GM18499 (cell line): Measurements from ENCODE around the gene CYP26B1.

Experiments
- ATAC-seq: cut with Tn5 transposase; IDR thresholded peaks from one replicate; pipeline ENCODE4 v1.9.1; 2021; ENCODE audit warnings: moderate number of reproducible peaks; ENCODE audit not compliant: insufficient read depth, unreplicated experiment

The CYP26B1 gene

GRCh38 chr2:72147303-72147971 is at the start of gene CYP26B1:
TSS of gene CYP26B1 (minus strand) at chr2:72147862. CDS start at chr2:72147834, 28 bp downstream.
- no peak for ATAC-seq

GRCh38 chr2:72193723-72194122 is 46.1 kb upstream of the CYP26B1 start:
- ATAC-seq = no peak

GRCh38 chr2:72191441-72191840 is 43.8 kb upstream of the CYP26B1 start:
- ATAC-seq = no peak

DNA sequence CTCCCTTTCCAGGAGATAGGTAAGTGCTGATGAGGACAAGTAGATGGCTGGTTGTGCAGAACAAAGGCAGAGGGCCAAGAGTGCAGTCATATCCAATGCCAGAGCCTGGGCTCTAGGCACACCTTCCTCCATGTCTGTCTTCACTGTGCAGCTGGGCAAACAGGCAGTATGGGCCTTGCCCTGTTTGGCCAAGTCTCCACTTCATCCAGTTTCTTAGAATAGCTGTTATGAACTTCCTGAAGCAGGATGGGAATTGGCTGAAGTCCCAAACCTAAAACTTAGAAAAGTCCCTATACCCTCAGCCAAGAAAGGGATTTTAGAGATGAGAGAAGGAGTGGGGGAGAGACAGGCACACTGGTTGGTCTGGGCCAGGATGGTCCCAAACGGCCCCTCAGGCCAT is 37.5 kb upstream of the CYP26B1 start:
- no peak for ATAC-seq

- no peak for ATAC-seq
Measured at GRCh38 chr2:72183466-72183865, 35.8 kb upstream of the CYP26B1 start.

DNA sequence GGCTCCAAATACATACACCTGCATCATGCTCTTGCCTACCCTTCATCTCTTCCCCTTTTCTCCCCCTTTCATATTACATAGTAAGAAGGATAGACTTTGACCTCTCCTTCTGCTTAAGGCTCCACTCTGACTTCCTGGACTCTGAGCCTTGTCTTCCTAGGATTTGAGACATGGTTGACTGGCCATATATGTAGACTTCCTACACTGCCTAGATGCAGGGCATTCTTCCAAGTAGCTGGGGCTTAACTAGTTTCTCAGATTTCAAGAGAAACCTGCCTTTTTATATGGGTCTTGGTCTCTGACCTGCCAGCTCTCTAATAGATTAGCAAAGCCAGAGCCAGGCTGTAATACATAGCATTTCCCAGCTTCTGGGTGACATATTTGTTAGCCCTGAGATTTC is 35.4 kb upstream of the CYP26B1 start:
- no peak for ATAC-seq

- ATAC-seq = no peak
Measured at GRCh38 chr2:72182547-72182946, 34.9 kb upstream of the CYP26B1 start.

GRCh38 chr2:72181616-72182015 is 34.0 kb upstream of the CYP26B1 start:
- ATAC-seq = no peak

- ATAC-seq = no peak
Measured at GRCh38 chr2:72180351-72180750, 32.7 kb upstream of the CYP26B1 start.

DNA sequence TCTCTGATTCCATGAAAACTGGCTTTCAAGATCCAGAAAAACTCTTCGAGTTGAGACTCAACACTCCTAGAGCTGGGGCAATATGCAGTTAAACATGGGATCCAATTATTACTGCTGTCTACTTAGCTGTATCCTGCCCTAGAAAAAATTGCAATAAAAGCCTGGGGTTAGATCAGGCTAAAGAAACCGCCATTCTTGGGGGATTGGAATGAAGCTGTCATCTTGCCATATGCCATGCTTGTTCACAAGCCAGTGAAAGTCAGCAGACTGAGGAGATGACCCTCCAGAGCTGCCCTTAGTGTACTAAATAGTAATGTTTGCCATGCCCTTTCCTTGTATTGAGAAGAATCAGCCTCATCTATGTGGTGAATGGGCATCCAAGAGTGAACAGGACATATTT is 30.9 kb upstream of the CYP26B1 start:
- ATAC-seq = no peak

GRCh38 chr2:72176281-72176680 is 28.6 kb upstream of the CYP26B1 start:
- ATAC-seq = no peak

- no peak for ATAC-seq
Measured at GRCh38 chr2:72175636-72176035, 28.0 kb upstream of the CYP26B1 start.

GRCh38 chr2:72173640-72174321 is 26.1 kb upstream of the CYP26B1 start:
- no peak for ATAC-seq

DNA sequence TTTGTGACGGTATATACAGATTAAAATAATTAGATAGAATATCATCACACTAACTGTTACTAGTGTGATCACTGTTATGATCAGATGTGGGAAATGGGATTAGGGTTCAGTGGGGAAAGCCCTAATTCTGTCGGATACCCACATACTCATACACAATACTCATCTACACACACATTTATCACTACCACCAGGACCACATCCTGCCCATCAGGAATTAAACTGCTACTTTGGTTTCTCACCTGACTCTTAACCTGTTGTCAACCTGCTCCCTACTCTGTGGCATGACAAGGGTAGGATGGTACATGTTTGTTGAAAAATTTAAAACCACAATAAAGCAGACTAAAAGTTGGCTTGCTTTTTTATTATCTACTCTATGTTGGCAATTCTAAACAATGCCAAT is 24.8 kb upstream of the CYP26B1 start:
- ATAC-seq = no peak

- no peak for ATAC-seq
Measured at GRCh38 chr2:72166279-72166678, 18.6 kb upstream of the CYP26B1 start.

DNA sequence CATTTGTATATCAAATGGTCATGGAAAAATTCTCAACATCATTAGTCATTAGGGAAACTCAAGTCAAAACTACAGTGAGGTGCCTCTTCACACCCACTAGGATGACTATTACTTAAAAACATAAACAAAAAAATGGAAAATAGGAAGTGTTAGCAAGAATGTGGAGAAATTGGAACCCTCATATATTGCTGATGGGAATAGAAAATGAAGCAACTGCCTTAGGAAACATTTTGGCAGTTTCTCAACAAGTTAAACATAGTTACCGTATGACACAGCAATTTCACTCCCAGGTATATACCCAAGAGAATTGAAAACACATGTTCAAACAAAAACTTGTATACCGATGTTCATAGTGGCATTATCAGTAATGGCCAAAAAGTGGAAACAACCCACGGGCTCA is 18.1 kb upstream of the CYP26B1 start:
- no peak for ATAC-seq

DNA sequence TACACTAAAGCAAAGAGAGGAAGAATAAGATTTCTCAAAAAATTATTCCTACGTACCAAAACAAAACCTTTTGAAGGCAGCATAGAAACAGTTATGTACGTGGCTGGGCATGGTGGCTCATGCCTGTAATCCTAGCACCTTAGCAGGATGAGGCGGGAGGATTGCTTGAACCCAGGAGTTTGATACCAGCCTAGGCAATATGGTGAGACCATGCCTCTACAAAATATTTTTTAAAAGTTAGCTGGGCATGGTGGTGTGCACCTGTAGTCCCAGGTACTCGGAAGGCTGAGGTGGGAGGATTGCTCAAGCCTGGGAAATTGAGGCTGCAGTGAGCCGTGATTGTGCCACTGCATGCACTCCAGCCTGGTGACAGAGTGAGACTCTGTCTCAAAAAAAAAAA is 14.9 kb upstream of the CYP26B1 start:
- ATAC-seq = no peak

- no peak for ATAC-seq
Measured at GRCh38 chr2:72159211-72159993, 11.7 kb upstream of the CYP26B1 start.

GRCh38 chr2:72157871-72158771 is 10.5 kb upstream of the CYP26B1 start:
- ATAC-seq = no peak

DNA sequence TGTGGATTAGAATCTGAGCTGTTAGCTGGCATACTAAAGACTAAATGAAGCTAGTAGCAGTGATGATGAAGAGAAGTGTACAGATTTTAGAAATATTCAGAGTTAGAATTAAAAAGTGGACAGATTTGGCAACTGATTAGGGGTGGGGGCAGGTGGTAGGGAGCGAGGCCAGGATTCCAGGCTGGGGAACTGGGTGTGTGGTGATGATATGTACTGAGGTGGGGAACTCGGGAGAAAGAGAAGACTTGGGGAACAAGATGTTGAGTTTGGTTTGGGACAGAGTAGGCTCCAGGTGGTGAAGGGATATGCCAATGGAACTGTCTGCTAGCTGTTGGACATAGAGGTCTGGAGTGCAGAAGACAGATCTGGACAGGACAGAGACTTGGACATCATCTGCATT is 9.2 kb upstream of the CYP26B1 start:
- no peak for ATAC-seq
